H9 (cell line): Measurements from ENCODE around the gene IER2. TPM values are rescaled to one million over a fixed set of nuclear protein-coding genes. Genes with fewer than 3 reads are reported as not detected.

Experiments used
- DNase-seq: peaks from one replicate; pipeline ENCODE4 v3.0.0-alpha.2; 2017
- H2AFZ ChIP-seq: one replicate; pipeline ENCODE4 v1.6.1; 2013; ENCODE audit warnings: mild to moderate bottlenecking, low read length, control low read depth, moderate library complexity
- H2AK5ac ChIP-seq: 2 replicates; pipeline ENCODE4 v1.6.1; 2013; ENCODE audit warnings: low read length, control low read depth, mixed read lengths; ENCODE audit not compliant: insufficient read length
- H2BK120ac ChIP-seq: one replicate; pipeline ENCODE4 v1.6.1; 2013; ENCODE audit warnings: low read depth, mild to moderate bottlenecking, low read length, control low read depth, inconsistent platforms; ENCODE audit not compliant: poor library complexity, severe bottlenecking
- H2BK12ac ChIP-seq: 2 replicates; pipeline ENCODE4 v1.6.1; 2013; ENCODE audit warnings: low read length, control low read depth, mixed read lengths, low read depth; ENCODE audit not compliant: insufficient read length
- H2BK15ac ChIP-seq: 2 replicates; pipeline ENCODE4 v1.6.1; 2013; ENCODE audit warnings: low read depth, low read length, control low read depth
- H2BK20ac ChIP-seq: one replicate; pipeline ENCODE4 v1.6.1; 2013; ENCODE audit warnings: low read depth, mild to moderate bottlenecking, low read length, control low read depth, inconsistent platforms; ENCODE audit not compliant: poor library complexity, severe bottlenecking
- H2BK5ac ChIP-seq: 2 replicates; pipeline ENCODE4 v1.6.1; 2013; ENCODE audit warnings: low read length, control low read depth, mixed read lengths; ENCODE audit not compliant: insufficient read length
- H3K14ac ChIP-seq: 2 replicates; pipeline ENCODE4 v1.6.1; 2013; ENCODE audit warnings: low read length, control low read depth; ENCODE audit not compliant: insufficient read depth
- H3K18ac ChIP-seq: 2 replicates; pipeline ENCODE4 v1.6.1; 2013; ENCODE audit warnings: low read depth, mild to moderate bottlenecking, mixed read lengths, low read length, control low read depth; ENCODE audit not compliant: insufficient read length
- H3K23ac ChIP-seq: 2 replicates; pipeline ENCODE4 v1.6.1; 2013; ENCODE audit warnings: low read length, control low read depth, mixed read lengths, low read depth; ENCODE audit not compliant: insufficient read length
- H3K23me2 ChIP-seq: 2 replicates; pipeline ENCODE4 v1.6.1; 2013; ENCODE audit warnings: low read depth, mild to moderate bottlenecking, mixed read lengths, low read length, control low read depth; ENCODE audit not compliant: insufficient read length, poor library complexity, severe bottlenecking
- H3K27ac ChIP-seq: 2 replicates; pipeline ENCODE4 v1.5.1; 2013; ENCODE audit warnings: low read length, control low read depth, mixed read lengths, low read depth; ENCODE audit not compliant: insufficient read length
- H3K27me3 ChIP-seq: 2 replicates; pipeline ENCODE4 v1.6.1; 2013; ENCODE audit warnings: low read length, control low read depth, inconsistent platforms; ENCODE audit not compliant: insufficient read depth
- H3K4ac ChIP-seq: 2 replicates; pipeline ENCODE4 v1.6.1; 2013; ENCODE audit warnings: low read depth, mild to moderate bottlenecking, control low read depth, inconsistent platforms, low read length, moderate library complexity
- H3K4me1 ChIP-seq: 2 replicates; pipeline ENCODE4 v1.6.1; 2013; ENCODE audit warnings: low read length, control low read depth, inconsistent platforms; ENCODE audit not compliant: insufficient read depth
- H3K4me2 ChIP-seq: 2 replicates; pipeline ENCODE4 v1.6.1; 2013; ENCODE audit warnings: low read length, control low read depth, mixed read lengths; ENCODE audit not compliant: insufficient read length, insufficient read depth
- H3K56ac ChIP-seq: 2 replicates; pipeline ENCODE4 v1.6.1; 2013; ENCODE audit warnings: low read depth, mild to moderate bottlenecking, mixed read lengths, low read length, control low read depth; ENCODE audit not compliant: insufficient read length
- H3K79me1 ChIP-seq: 2 replicates; pipeline ENCODE4 v1.6.1; 2013; ENCODE audit warnings: low read depth, mild to moderate bottlenecking, moderate library complexity, low read length, control low read depth, inconsistent platforms; ENCODE audit not compliant: insufficient read depth, poor library complexity, severe bottlenecking
- H3K79me2 ChIP-seq: 2 replicates; pipeline ENCODE4 v1.6.1; 2013; ENCODE audit warnings: low read length, control low read depth, inconsistent platforms; ENCODE audit not compliant: insufficient read depth
- H3K9ac ChIP-seq: 2 replicates; pipeline ENCODE4 v1.6.1; 2013; ENCODE audit warnings: low read length, control low read depth, mixed read lengths; ENCODE audit not compliant: insufficient read length; ENCODE audit errors: extremely low read depth
- H3K9me3 ChIP-seq: one replicate; pipeline ENCODE4 v1.6.1; 2013; ENCODE audit warnings: low read depth, low read length, inconsistent platforms; ENCODE audit not compliant: control insufficient read depth
- H3T11ph ChIP-seq: one replicate; pipeline ENCODE4 v1.6.1; 2013; ENCODE audit warnings: mild to moderate bottlenecking, low read length, control low read depth, inconsistent platforms
- H4K20me1 ChIP-seq: one replicate; pipeline ENCODE4 v1.6.1; 2013; ENCODE audit not compliant: control insufficient read depth, insufficient read length, insufficient read depth
- H4K5ac ChIP-seq: 2 replicates; pipeline ENCODE4 v1.6.1; 2013; ENCODE audit warnings: low read depth, mild to moderate bottlenecking, mixed read lengths, low read length, control low read depth; ENCODE audit not compliant: insufficient read length
- H4K8ac ChIP-seq: replicated peaks from 2 replicates; pipeline ENCODE4 v1.6.1; 2013; ENCODE audit warnings: low read length, control low read depth, mixed read lengths, low read depth; ENCODE audit not compliant: insufficient read length
- H4K91ac ChIP-seq: 2 replicates; pipeline ENCODE4 v1.6.1; 2013; ENCODE audit warnings: low read depth, mild to moderate bottlenecking, moderate library complexity, mixed read lengths, low read length, control low read depth; ENCODE audit not compliant: insufficient read length
- H3K27ac Mint-ChIP-seq, 3 experiments: 2 replicates in 2 of 3; 3 replicates in 1 of 3; pipeline ENCODE4 v1.8.0; 2020 to 2021; ENCODE audit warnings: mixed read lengths in 3 of 3, mild to moderate bottlenecking in 1 of 3, moderate library complexity in 1 of 3
- H3K27me3 Mint-ChIP-seq: 2 replicates; pipeline ENCODE4 v1.8.0; 2021; ENCODE audit warnings: low read depth, mild to moderate bottlenecking, moderate library complexity, mixed read lengths
- H3K36me3 Mint-ChIP-seq, 3 experiments: 2 replicates in 2 of 3; 3 replicates in 1 of 3; pipeline ENCODE4 v1.8.0; 2020 to 2021; ENCODE audit warnings: low read depth in 3 of 3, mixed read lengths in 3 of 3; ENCODE audit not compliant: insufficient read depth in 1 of 3
- H3K4me1 Mint-ChIP-seq, 2 experiments: 2 replicates each; pipeline ENCODE4 v1.8.0; 2020; ENCODE audit warnings: mixed read lengths in 2 of 2
- H3K4me3 Mint-ChIP-seq, 2 experiments: 2 replicates in 1 of 2; 3 replicates in 1 of 2; pipeline ENCODE4 v1.8.0; 2020 to 2021; ENCODE audit warnings: mild to moderate bottlenecking in 2 of 2, mixed read lengths in 2 of 2, moderate library complexity in 1 of 2
- H3K9me3 Mint-ChIP-seq, 2 experiments: 2 replicates in 1 of 2; 3 replicates in 1 of 2; pipeline ENCODE4 v1.8.0; 2020; ENCODE audit warnings: mild to moderate bottlenecking in 2 of 2, mixed read lengths in 2 of 2, moderate library complexity in 1 of 2
- CTCF ChIP-seq: fragments of 200-600 bp; sonication (generic); conservative IDR thresholded peaks from 3 replicates; pipeline ENCODE4 v1.8.0; 2021; ENCODE audit warnings: antibody characterized with exemption, mild to moderate bottlenecking
- WGBS: extraction: QIAGEN DNeasy Blood & Tissue Kit; methylation state at CpG from one replicate; pipeline ENCODE4 v1.1.7; 2013; ENCODE audit warnings: missing lambda C conversion rate, low lambda C conversion rate, mixed read lengths; ENCODE audit not compliant: insufficient read length; ENCODE audit errors: extremely low coverage; 5-methylcytosine and 5-hydroxymethylcytosine counted together
- total RNA-seq: library from RNA; stranded (reverse); gene quantifications from 2 replicates; pipeline ENCODE4 v1.2.1, GENCODE V29; 2021

IER2 gene
- total RNA-seq, 1 experiment from 2014 or later = 160 TPM

- peaks cover 9 to 49% (median 41%) of the 10 kb centered on the region in 3 experiments; a peak in 6 of 7 replicates for H3K36me3 Mint-ChIP-seq
- Histone ChIP-seq H2BK5ac (no peak within 1 kb of the TSS), H3K79me2 (peaks cover 36% of the 10 kb centered on the region), H3K56ac (no peak within 1 kb of the TSS), H4K91ac (peak within 1 kb of the TSS; percentile 21), H3K23me2 (peaks cover 11% of the 10 kb centered on the region), H3K27ac (peak within 1 kb of the TSS; percentile 52), H3K9ac (peak within 1 kb of the TSS; percentile 94), H3K18ac (peak within 1 kb of the TSS; percentile 85), H3K4ac (no peak within 1 kb of the TSS), H2BK15ac (no peak within 1 kb of the TSS), H3K23ac (no peak within 1 kb of the TSS), H3K14ac (peak within 1 kb of the TSS; percentile 71), H2AK5ac (no peak within 1 kb of the TSS), H3K4me1 (peaks cover 11% of the 10 kb centered on the region; the same call in 1 of the 2 replicates), H3K9me3 (no peaks in the 10 kb centered on the region), H3T11ph (no peak within 1 kb of the TSS), H3K79me1 (no peaks in the 10 kb centered on the region), H2AFZ (no peak within 1 kb of the TSS), H4K20me1 (no peaks in the 10 kb centered on the region), H2BK20ac (no peak within 1 kb of the TSS), H3K4me2 (peak within 1 kb of the TSS; percentile 66), H2BK120ac (no peak within 1 kb of the TSS), H4K5ac (peak within 1 kb of the TSS; percentile 83), H2BK12ac (no peak within 1 kb of the TSS), H4K8ac (no peak within 1 kb of the TSS), H3K27me3 (no peaks in the 10 kb centered on the region)
- DNase-seq = peak; percentile 92
- peaks cover 34 to 40% of the 10 kb centered on the region in 2 experiments for H3K4me1 Mint-ChIP-seq
- peak within 1 kb of the TSS; percentile 98 to 100 for H3K4me3 Mint-ChIP-seq
- no peaks in the 10 kb centered on the region for H3K27me3 Mint-ChIP-seq
- no peak for TF ChIP-seq CTCF
- no CpG with 5 or more reads among the region's 51 CpGs for WGBS
- H3K9me3 Mint-ChIP-seq = peaks cover 0 to 1% of the 10 kb centered on the region in 2 experiments; a peak in 2 of 5 replicates
- peak within 1 kb of the TSS; percentile 98 to 99 (median 99) for H3K27ac Mint-ChIP-seq
Measured at GRCh38 chr19:13116282-13117175, 33.7 kb upstream of the IER2 start, which contains the start of gene TRMT1. TRMT1 (minus strand) TSS chr19:13116740; CDS start chr19:13116399, 341 bp downstream.
